ENCODE data around the gene CDYL.

The CDYL gene

GRCh38 chr6:4885341-4885933 lies 109.2 kb downstream of the CDYL start:
- DNase-seq, result no peak

- DNase-seq, result no peak
Observed at GRCh38 chr6:4888841-4889240, 112.6 kb downstream of the CDYL start.

GRCh38 chr6:4889701-4890100 lies 113.5 kb downstream of the CDYL start:
- no peak for DNase-seq

- no peak for DNase-seq
Observed at GRCh38 chr6:4890191-4890590, 114.0 kb downstream of the CDYL start.

GRCh38 chr6:4890627-4891026 lies 114.4 kb downstream of the CDYL start:
- DNase-seq, result no peak

- no peak for DNase-seq
Observed at GRCh38 chr6:4891141-4891540, 114.9 kb downstream of the CDYL start.

GRCh38 chr6:4892785-4893485 lies 116.7 kb downstream of the CDYL start:
- DNase-seq, result no peak

GRCh38 chr6:4894049-4894448 lies 117.8 kb downstream of the CDYL start:
- DNase-seq, result no peak

GRCh38 chr6:4895971-4896370 lies 119.8 kb downstream of the CDYL start:
- no peak for DNase-seq

GRCh38 chr6:4896401-4896800 lies 120.2 kb downstream of the CDYL start:
- no peak for DNase-seq

- DNase-seq, result no peak
Observed at GRCh38 chr6:4899249-4900034, 123.2 kb downstream of the CDYL start.

GRCh38 chr6:4901386-4902061 lies 125.3 kb downstream of the CDYL start:
- DNase-seq, result no peak

- DNase-seq, result no peak
Observed at GRCh38 chr6:4902363-4902762, 126.2 kb downstream of the CDYL start.

GRCh38 chr6:4903121-4903520 lies 126.9 kb downstream of the CDYL start:
- DNase-seq, result no peak

- no peak for DNase-seq
Observed at GRCh38 chr6:4903751-4904370, 127.7 kb downstream of the CDYL start.

GRCh38 chr6:4904461-4905025 lies 128.3 kb downstream of the CDYL start:
- no peak for DNase-seq

GRCh38 chr6:4905826-4906225 lies 129.6 kb downstream of the CDYL start:
- DNase-seq, result no peak

- DNase-seq, result no peak
Observed at GRCh38 chr6:4906293-4907276, 130.4 kb downstream of the CDYL start.

- DNase-seq, result peak in 1 of 5 donors; percentile 7
Observed at GRCh38 chr6:4907602-4908001, 131.4 kb downstream of the CDYL start.

- DNase-seq, result no peak
Observed at GRCh38 chr6:4908062-4908461, 131.9 kb downstream of the CDYL start.

GRCh38 chr6:4909063-4909706 lies 133.0 kb downstream of the CDYL start:
- DNase-seq, result no peak
